Measurements from ENCODE around the gene KIF26B. TPM values are rescaled to one million over a fixed set of nuclear protein-coding genes. Genes with fewer than 3 reads are reported as not detected.

The KIF26B gene
- total and polyA plus RNA-seq, 10 of the 15 experiments (the other 5 are each of a cell fraction or from before 2014, with no cell fraction given) = 0.35 to 11.6 (median 2.2) TPM

DNA sequence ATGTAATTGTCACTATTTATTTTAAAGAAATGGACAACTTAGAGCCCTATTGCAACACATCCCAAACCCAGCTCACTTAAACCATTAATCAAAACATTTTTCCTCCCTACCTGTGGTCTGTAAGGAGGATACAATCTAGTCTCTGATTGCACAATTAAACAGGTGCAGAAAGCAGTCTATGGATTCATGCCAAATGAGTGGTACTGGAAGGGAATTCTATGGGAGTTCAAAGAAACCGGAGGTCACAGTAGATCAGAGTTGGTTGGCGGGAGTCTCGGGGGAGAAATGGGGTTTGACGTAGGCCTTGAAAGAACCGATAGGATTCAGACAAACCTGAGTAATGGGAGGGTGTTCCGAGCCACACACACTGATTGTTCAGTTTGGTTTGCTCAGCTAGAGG, 314.9 kb downstream of the KIF26B start (continued):
- TF ChIP-seq, protein P1, sequence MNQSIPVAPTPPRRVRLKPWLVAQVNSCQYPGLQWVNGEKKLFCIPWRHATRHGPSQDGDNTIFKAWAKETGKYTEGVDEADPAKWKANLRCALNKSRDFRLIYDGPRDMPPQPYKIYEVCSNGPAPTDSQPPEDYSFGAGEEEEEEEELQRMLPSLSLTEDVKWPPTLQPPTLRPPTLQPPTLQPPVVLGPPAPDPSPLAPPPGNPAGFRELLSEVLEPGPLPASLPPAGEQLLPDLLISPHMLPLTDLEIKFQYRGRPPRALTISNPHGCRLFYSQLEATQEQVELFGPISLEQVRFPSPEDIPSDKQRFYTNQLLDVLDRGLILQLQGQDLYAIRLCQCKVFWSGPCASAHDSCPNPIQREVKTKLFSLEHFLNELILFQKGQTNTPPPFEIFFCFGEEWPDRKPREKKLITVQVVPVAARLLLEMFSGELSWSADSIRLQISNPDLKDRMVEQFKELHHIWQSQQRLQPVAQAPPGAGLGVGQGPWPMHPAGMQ (IDR thresholded peaks at IDR 0.05; ENCODE audit: borderline replicate concordance) = no peak
- TF ChIP-seq HDAC2 (IDR thresholded peaks at IDR 0.05) (no peak), ZNF207 (IDR thresholded peaks at IDR 0.05; ENCODE audit: borderline replicate concordance) (no peak), JUND (IDR thresholded peaks at IDR 0.05; ENCODE audit: low read depth, low read length) (no peak), KAT2A (conservative IDR thresholded peaks at IDR 0.05; ENCODE audit: control insufficient read depth, low read depth, low read length) (no peak), GATAD2B (conservative IDR thresholded peaks at IDR 0.05; ENCODE audit: low read depth) (no peak), POU2F2 (IDR thresholded peaks at IDR 0.05; ENCODE audit: borderline replicate concordance, low read depth, low read length) (no peak), LARP7 (IDR thresholded peaks at IDR 0.05) (no peak)
- TF ChIP-seq, protein P2, sequence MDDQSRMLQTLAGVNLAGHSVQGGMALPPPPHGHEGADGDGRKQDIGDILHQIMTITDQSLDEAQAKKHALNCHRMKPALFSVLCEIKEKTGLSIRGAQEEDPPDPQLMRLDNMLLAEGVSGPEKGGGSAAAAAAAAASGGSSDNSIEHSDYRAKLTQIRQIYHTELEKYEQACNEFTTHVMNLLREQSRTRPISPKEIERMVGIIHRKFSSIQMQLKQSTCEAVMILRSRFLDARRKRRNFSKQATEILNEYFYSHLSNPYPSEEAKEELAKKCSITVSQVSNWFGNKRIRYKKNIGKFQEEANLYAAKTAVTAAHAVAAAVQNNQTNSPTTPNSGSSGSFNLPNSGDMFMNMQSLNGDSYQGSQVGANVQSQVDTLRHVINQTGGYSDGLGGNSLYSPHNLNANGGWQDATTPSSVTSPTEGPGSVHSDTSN (IDR thresholded peaks at IDR 0.05; ENCODE audit: insufficient replicate concordance, low read depth, low read length) = no peak
- TF ChIP-seq, protein P3, sequence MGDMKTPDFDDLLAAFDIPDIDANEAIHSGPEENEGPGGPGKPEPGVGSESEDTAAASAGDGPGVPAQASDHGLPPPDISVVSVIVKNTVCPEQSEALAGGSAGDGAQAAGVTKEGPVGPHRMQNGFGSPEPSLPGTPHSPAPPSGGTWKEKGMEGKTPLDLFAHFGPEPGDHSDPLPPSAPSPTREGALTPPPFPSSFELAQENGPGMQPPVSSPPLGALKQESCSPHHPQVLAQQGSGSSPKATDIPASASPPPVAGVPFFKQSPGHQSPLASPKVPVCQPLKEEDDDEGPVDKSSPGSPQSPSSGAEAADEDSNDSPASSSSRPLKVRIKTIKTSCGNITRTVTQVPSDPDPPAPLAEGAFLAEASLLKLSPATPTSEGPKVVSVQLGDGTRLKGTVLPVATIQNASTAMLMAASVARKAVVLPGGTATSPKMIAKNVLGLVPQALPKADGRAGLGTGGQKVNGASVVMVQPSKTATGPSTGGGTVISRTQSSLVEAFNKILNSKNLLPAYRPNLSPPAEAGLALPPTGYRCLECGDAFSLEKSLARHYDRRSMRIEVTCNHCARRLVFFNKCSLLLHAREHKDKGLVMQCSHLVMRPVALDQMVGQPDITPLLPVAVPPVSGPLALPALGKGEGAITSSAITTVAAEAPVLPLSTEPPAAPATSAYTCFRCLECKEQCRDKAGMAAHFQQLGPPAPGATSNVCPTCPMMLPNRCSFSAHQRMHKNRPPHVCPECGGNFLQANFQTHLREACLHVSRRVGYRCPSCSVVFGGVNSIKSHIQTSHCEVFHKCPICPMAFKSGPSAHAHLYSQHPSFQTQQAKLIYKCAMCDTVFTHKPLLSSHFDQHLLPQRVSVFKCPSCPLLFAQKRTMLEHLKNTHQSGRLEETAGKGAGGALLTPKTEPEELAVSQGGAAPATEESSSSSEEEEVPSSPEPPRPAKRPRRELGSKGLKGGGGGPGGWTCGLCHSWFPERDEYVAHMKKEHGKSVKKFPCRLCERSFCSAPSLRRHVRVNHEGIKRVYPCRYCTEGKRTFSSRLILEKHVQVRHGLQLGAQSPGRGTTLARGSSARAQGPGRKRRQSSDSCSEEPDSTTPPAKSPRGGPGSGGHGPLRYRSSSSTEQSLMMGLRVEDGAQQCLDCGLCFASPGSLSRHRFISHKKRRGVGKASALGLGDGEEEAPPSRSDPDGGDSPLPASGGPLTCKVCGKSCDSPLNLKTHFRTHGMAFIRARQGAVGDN (IDR thresholded peaks at IDR 0.05) = no peak
